AG09319 (cell line): ENCODE measurements around the gene FAM193A.
"Not testable (repeated sequence)": the region's sequence is repeated elsewhere in the genome, so short reads cannot be mapped to it uniquely, and the experiment has no call there.

Experiments
- DNase-seq: peaks from one replicate; pipeline ENCODE4 v3.0.0-alpha.2; 2010; ENCODE audit warnings: low read depth; ENCODE audit errors: extremely low read depth
- CTCF ChIP-seq: IDR thresholded peaks from 2 replicates; pipeline ENCODE4 v1.5.1; 2011; ENCODE audit warnings: low read depth, mild to moderate bottlenecking, inconsistent platforms, low read length, moderate library complexity

The FAM193A gene

GRCh38 chr4:2583092-2583491 is 46.6 kb downstream of the FAM193A start:
- TF ChIP-seq CTCF: no peak
- DNase-seq: no peak

- peak; percentile 12 for DNase-seq
- TF ChIP-seq CTCF: no peak
These were observed 47.1 kb downstream of the FAM193A start for GRCh38 chr4:2583517-2583916.

GRCh38 chr4:2586502-2586901 is 50.1 kb downstream of the FAM193A start:
- no peak for TF ChIP-seq CTCF
- no peak for DNase-seq

- no peak for TF ChIP-seq CTCF
- peak; percentile 48 for DNase-seq
These were observed 50.9 kb downstream of the FAM193A start for GRCh38 chr4:2587213-2587823.

- TF ChIP-seq CTCF: no peak
- no peak for DNase-seq
These were observed 51.8 kb downstream of the FAM193A start for GRCh38 chr4:2588259-2588658.

GRCh38 chr4:2591189-2591588 is 54.7 kb downstream of the FAM193A start:
- no peak for TF ChIP-seq CTCF

GRCh38 chr4:2592014-2592413 is 55.6 kb downstream of the FAM193A start:
- not testable (repeated sequence) for DNase-seq

More at GRCh38 chr4:2591189-2591588, 54.7 kb downstream of the FAM193A start:
- DNase-seq: no peak

GRCh38 chr4:2592572-2592971 is 56.1 kb downstream of the FAM193A start:
- TF ChIP-seq CTCF: no peak
- no peak for DNase-seq
